Gastroesophageal sphincter (tissue), 3 donors: ENCODE results near the gene CCS.

Experiments
- CTCF ChIP-seq, 4 experiments: fragments of 200-600 bp in 2 of 4; fragments of 450-650 bp in 2 of 4; sonication (generic) in 1 of 4; IDR thresholded peaks; one replicate each; pipeline ENCODE4 v1.5.1; 2017 to 2019; ENCODE audit warnings: antibody characterized with exemption in 4 of 4, mild to moderate bottlenecking in 2 of 4, moderate library complexity in 2 of 4
- EP300 ChIP-seq: sonication (generic); formaldehyde crosslinking; IDR thresholded peaks from one replicate; pipeline ENCODE4 v1.6.1; 2017; ENCODE audit warnings: antibody characterized with exemption, mild to moderate bottlenecking
- POLR2A ChIP-seq, 2 donors: fragments of 450-650 bp; IDR thresholded peaks; one replicate each; pipeline ENCODE4 v1.6.1; 2017; ENCODE audit warnings: antibody characterized with exemption in 2 of 2, mild to moderate bottlenecking in 2 of 2, moderate library complexity in 1 of 2
- POLR2AphosphoS5 ChIP-seq: sonication (generic); formaldehyde crosslinking; IDR thresholded peaks from one replicate; pipeline ENCODE4 v1.6.1; 2017; ENCODE audit warnings: antibody characterized with exemption

GRCh38 chr11:66546966-66547661 is 45.9 kb upstream of the CCS start:
- TF ChIP-seq CTCF (IDR thresholded peaks at IDR 0.05) (no peak), POLR2A (IDR thresholded peaks at IDR 0.05) (no peak), POLR2AphosphoS5 (no peak), EP300 (no peak)
